Chondrocyte (in vitro differentiated cells): ENCODE data around the gene TPRG1. TPM values are rescaled to one million over a fixed set of nuclear protein-coding genes. Genes with fewer than 3 reads are reported as not detected.
A peak's percentile ranks its signal among the peaks of the same experiment; 100 is the strongest.

Experiments
- DNase-seq: peaks from one replicate; pipeline ENCODE4 v3.0.0; 2021; ENCODE audit warnings: mixed read lengths, low spot score
- H3K27ac Mint-ChIP-seq: one replicate; pipeline ENCODE4 v1.8.0; 2021; ENCODE audit warnings: mild to moderate bottlenecking, moderate library complexity, mixed read lengths; ENCODE audit not compliant: unreplicated experiment
- H3K27me3 Mint-ChIP-seq: 2 replicates; pipeline ENCODE4 v1.8.0; 2021; ENCODE audit warnings: low read depth, mixed read lengths
- H3K36me3 Mint-ChIP-seq: 2 replicates; pipeline ENCODE4 v1.8.0; 2021; ENCODE audit warnings: low read depth, mixed read lengths
- H3K4me1 Mint-ChIP-seq: 2 replicates; pipeline ENCODE4 v1.8.0; 2021; ENCODE audit warnings: low read depth, mild to moderate bottlenecking, mixed read lengths
- H3K4me3 Mint-ChIP-seq: one replicate; pipeline ENCODE4 v1.8.0; 2021; ENCODE audit warnings: mild to moderate bottlenecking, moderate library complexity, mixed read lengths; ENCODE audit not compliant: unreplicated experiment
- H3K9me3 Mint-ChIP-seq: 2 replicates; pipeline ENCODE4 v1.8.0; 2021; ENCODE audit warnings: low read depth, mixed read lengths
- total RNA-seq: library from RNA; stranded (reverse); gene quantifications from 3 replicates; pipeline ENCODE4 v1.2.1, GENCODE V29; 2021
- TF ChIP-seq, protein P1 (sequence below): fragments of 200-600 bp; sonication (generic); IDR thresholded peaks from 2 replicates; pipeline ENCODE4 v1.5.0; 2021; ENCODE audit warnings: antibody characterized with exemption, mild to moderate bottlenecking, moderate library complexity

TPRG1 gene
- total RNA-seq, 1 donor from 2014 or later, result 1.3 TPM

DNA sequence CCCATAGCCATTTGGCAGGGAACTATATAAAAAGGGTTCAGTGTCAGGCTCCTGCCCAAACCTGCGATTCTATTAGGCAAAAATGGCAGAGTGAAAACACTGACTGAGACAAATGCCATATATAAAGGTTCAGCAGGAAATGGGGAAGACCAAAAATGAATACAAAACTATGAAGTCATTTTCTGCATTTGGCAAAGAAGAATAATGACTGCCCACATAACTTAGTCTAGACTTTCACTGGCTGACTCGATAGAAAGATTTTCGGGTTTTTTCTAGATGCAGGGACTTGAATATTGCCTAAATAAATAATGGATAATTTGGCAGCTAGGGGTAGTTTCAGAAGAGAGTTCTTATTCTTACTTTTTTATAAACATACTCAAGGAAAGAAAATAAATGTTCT, 178.0 kb downstream of the TPRG1 start:
- peak overlapping the region; percentile 76 for H3K27ac Mint-ChIP-seq
- peaks cover 5% of the 10 kb centered on the region for H3K4me1 Mint-ChIP-seq
- H3K4me3 Mint-ChIP-seq, result no peak overlapping the region

DNA sequence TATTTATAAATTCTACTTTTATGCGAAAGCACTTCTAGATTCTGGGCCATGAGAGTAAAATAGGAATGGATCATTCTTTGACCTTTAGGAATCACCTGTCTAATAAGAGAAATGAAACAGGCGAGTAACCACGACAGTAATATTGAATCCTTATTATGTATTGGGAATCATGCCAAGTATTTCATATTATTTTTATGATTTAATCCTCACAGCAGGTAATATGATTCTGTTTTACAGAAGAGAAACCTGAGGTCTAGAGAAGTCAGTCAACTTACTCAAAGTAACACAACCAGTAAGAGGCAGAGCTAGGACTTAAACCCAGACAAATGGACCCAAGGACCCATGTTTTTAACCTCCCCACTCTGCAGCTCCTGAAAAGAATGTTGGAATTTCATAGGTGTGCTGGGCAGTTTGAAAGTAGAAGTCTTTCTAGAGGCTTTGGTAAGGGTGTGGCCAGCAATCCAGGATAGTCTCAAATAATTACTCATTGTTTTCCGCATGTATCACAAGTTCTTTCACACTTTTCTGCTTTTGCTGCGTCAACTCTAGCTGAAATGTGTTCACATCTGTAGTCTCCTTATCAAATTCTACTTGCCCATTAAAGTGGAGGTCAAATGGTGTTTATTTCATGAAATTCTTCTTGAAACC, 181.7 kb downstream of the TPRG1 start:
- Mint-ChIP-seq H3K4me3 (no peak overlapping the region), H3K9me3 (no peaks in the 10 kb centered on the region), H3K4me1 (peaks cover 18% of the 10 kb centered on the region), H3K36me3 (no peaks in the 10 kb centered on the region), H3K27me3 (peaks cover 2% of the 10 kb centered on the region), H3K27ac (no peak overlapping the region)
- TF ChIP-seq, protein P1, sequence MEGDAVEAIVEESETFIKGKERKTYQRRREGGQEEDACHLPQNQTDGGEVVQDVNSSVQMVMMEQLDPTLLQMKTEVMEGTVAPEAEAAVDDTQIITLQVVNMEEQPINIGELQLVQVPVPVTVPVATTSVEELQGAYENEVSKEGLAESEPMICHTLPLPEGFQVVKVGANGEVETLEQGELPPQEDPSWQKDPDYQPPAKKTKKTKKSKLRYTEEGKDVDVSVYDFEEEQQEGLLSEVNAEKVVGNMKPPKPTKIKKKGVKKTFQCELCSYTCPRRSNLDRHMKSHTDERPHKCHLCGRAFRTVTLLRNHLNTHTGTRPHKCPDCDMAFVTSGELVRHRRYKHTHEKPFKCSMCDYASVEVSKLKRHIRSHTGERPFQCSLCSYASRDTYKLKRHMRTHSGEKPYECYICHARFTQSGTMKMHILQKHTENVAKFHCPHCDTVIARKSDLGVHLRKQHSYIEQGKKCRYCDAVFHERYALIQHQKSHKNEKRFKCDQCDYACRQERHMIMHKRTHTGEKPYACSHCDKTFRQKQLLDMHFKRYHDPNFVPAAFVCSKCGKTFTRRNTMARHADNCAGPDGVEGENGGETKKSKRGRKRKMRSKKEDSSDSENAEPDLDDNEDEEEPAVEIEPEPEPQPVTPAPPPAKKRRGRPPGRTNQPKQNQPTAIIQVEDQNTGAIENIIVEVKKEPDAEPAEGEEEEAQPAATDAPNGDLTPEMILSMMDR, result no peak
- no peak for DNase-seq

More for the DNA sequence above, 178.0 kb downstream of the TPRG1 start:
- Mint-ChIP-seq H3K9me3 (no peaks in the 10 kb centered on the region), H3K36me3 (no peaks in the 10 kb centered on the region), H3K27me3 (peaks cover 8% of the 10 kb centered on the region)
- TF ChIP-seq, protein P1, result no peak
- no peak for DNase-seq

DNA sequence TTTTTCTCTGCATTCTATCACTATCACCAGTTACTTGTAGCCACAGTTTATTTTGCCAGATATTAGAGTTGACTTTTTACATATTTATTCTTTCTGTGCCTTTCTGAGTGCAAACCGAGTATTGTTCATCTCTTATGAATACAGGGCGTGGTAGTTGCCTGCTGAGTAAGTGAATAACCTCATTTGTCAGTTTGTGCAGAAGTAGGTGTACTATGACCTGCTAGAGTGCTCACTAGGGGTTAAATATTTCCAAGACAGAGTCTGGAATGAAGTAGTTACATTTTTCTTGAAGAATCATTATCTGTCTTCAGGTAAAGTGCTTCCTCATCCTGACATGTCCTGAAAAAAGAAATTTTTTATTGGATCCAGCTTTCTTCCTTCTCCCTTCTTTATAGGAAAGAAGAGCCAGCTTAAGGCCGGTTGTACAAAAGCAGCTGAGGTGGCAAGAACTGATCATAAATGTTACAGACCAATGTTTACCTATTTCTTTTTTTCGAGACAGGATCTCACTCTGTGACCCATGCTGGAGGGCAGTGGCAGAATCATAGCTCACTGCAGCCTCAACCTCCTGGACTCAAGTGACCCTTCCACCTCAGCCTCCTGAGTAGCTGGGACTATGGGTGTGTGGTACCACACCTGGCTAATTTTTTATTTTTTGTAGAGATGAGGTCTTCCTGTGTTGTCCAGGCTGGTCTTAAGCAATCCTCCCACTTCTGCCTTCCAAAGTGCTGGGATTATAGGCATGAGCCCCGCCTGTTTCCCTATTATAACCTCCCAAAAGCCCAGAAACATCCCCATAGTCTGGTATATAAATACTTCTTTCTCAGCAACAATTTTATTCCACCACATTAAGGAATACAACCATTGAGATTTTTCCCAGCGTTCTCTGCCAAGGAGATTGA, 182.5 kb downstream of the TPRG1 start:
- DNase-seq, result no peak
- Mint-ChIP-seq H3K27me3 (peaks cover 2% of the 10 kb centered on the region), H3K9me3 (no peaks in the 10 kb centered on the region), H3K4me1 (peaks cover 18% of the 10 kb centered on the region), H3K27ac (no peak overlapping the region), H3K4me3 (no peak overlapping the region), H3K36me3 (no peaks in the 10 kb centered on the region)
- TF ChIP-seq, protein P1, result no peak

GRCh38 chr3:189355115-189355480, 183.3 kb downstream of the TPRG1 start:
- Mint-ChIP-seq H3K27ac (no peak overlapping the region), H3K27me3 (peaks cover 2% of the 10 kb centered on the region), H3K9me3 (no peaks in the 10 kb centered on the region), H3K36me3 (no peaks in the 10 kb centered on the region), H3K4me1 (peaks cover 25% of the 10 kb centered on the region), H3K4me3 (no peak overlapping the region)
- no peak for DNase-seq
- TF ChIP-seq, protein P1, result no peak

GRCh38 chr3:189355481-189356201, 183.9 kb downstream of the TPRG1 start:
- Mint-ChIP-seq H3K27ac (no peak overlapping the region), H3K27me3 (peaks cover 2% of the 10 kb centered on the region), H3K9me3 (no peaks in the 10 kb centered on the region), H3K4me3 (no peak overlapping the region), H3K36me3 (no peaks in the 10 kb centered on the region), H3K4me1 (peaks cover 30% of the 10 kb centered on the region)
- no peak for DNase-seq
- TF ChIP-seq, protein P1, result no peak
